Panc1 (cell line): ENCODE measurements around the gene PROK2. TPM values are rescaled to one million over a fixed set of nuclear protein-coding genes. Genes with fewer than 3 reads are reported as not detected.

Experiments
- ATAC-seq: fragments of 200-7000 bp; cut with Tn5 transposase; 2 replicates; pipeline ENCODE4 v1.9.1; 2020; ENCODE audit warnings: mild to moderate bottlenecking, moderate library complexity
- BruUV-seq: library from RNA; stranded (reverse); fragments of 400-500 nt; replicated peaks from 2 replicates; lab custom pipeline; 2021; lab: Mats Ljungman, UMichigan
- CTCF ChIA-PET: fragments of 300-600 bp; sonication (Branson Sonifier 250); formaldehyde crosslinking; loops from one replicate; lab custom pipeline; 2022; ENCODE audit warnings: antibody characterized with exemption; lab: Charles Lee
- POLR2A ChIA-PET: fragments of 300-600 bp; sonication (Branson Sonifier 250); formaldehyde crosslinking; loops from one replicate; lab custom pipeline; 2022; ENCODE audit warnings: antibody characterized with exemption; lab: Charles Lee
- DNase-seq: peaks from one replicate; pipeline ENCODE4 v3.0.0-alpha.2; 2010; ENCODE audit warnings: low read depth, low spot score
- H3K27ac ChIP-seq: 2 replicates; pipeline ENCODE4 v1.5.1; 2011; ENCODE audit warnings: mild to moderate bottlenecking, low read length, inconsistent platforms
- H3K27me3 ChIP-seq: fragments of 200-500 bp; sonication (Bioruptor generic); 2 replicates; pipeline ENCODE4 v1.6.0; 2014; ENCODE audit warnings: low read length, inconsistent platforms; ENCODE audit not compliant: control insufficient read depth, insufficient read depth
- H3K36me3 ChIP-seq: fragments of 200-500 bp; sonication (Bioruptor generic); 2 replicates; pipeline ENCODE4 v1.5.1; 2014; ENCODE audit warnings: inconsistent platforms, mild to moderate bottlenecking, low read length, moderate library complexity; ENCODE audit not compliant: control insufficient read depth, insufficient read depth
- H3K4me1 ChIP-seq: 2 replicates; pipeline ENCODE4 v1.5.1; 2011; ENCODE audit warnings: inconsistent platforms, mild to moderate bottlenecking, low read length, moderate library complexity; ENCODE audit not compliant: control insufficient read depth, insufficient read depth
- H3K4me3 ChIP-seq, 2 experiments: 2 replicates each; pipeline ENCODE4 v1.5.1; 2011 to 2012; ENCODE audit warnings: low read depth in 2 of 2, low read length in 2 of 2, mild to moderate bottlenecking in 2 of 2, inconsistent platforms in 1 of 2, moderate library complexity in 1 of 2
- H3K9me3 ChIP-seq: fragments of 200-500 bp; sonication (Bioruptor generic); 2 replicates; pipeline ENCODE4 v1.5.1; 2014; ENCODE audit warnings: low read depth, mild to moderate bottlenecking, inconsistent platforms, low read length, moderate library complexity; ENCODE audit not compliant: control insufficient read depth, insufficient read depth
- POLR2AphosphoS5 ChIP-seq: IDR thresholded peaks from 2 replicates; pipeline ENCODE4 v1.6.1; 2012; ENCODE audit warnings: mild to moderate bottlenecking, low read depth, low read length, moderate library complexity
- SIN3A ChIP-seq: IDR thresholded peaks from 2 replicates; pipeline ENCODE4 v1.6.1; 2012; ENCODE audit warnings: low read depth, mild to moderate bottlenecking, low read length, moderate library complexity, borderline replicate concordance; ENCODE audit not compliant: insufficient read depth
- TCF7L2 ChIP-seq: IDR thresholded peaks from 2 replicates; pipeline ENCODE4 v1.6.1; 2011; ENCODE audit warnings: mild to moderate bottlenecking, low read depth, low read length, inconsistent platforms
- in situ Hi-C: cut with HindIII; loops from 2 replicates; pipeline ENCODE4 v1.10.0; 2016; ENCODE audit warnings: low sequenced_read_pairs, low pct_unique_long_range_greater_than_20kb
- intact Hi-C: fragments of 100-400 bp; cut with micrococcal nuclease; formaldehyde crosslinking; loops from one replicate; pipeline ENCODE4 v1.10.0; 2022; ENCODE audit not compliant: unreplicated experiment
- total RNA-seq: library from RNA; stranded (reverse); gene quantifications from one replicate; pipeline ENCODE4 v1.2.1, GENCODE V29; 2021; ENCODE audit not compliant: unreplicated experiment
- TF ChIP-seq, protein P1 (sequence below), 2 experiments: IDR thresholded peaks; 2 replicates each; pipeline ENCODE4 v1.6.1; 2011 to 2012; ENCODE audit warnings: low read depth in 2 of 2, control low read depth in 1 of 2, low read length in 1 of 2, mild to moderate bottlenecking in 1 of 2, moderate library complexity in 1 of 2; ENCODE audit not compliant: insufficient read depth in 1 of 2
- TF ChIP-seq, protein P2 (sequence below): fragments of 450-650 bp; IDR thresholded peaks from 2 replicates; pipeline ENCODE4 v1.5.1; 2017; ENCODE audit warnings: mild to moderate bottlenecking

PROK2 gene
- total RNA-seq, 1 experiment from 2014 or later = not detected

DNA sequence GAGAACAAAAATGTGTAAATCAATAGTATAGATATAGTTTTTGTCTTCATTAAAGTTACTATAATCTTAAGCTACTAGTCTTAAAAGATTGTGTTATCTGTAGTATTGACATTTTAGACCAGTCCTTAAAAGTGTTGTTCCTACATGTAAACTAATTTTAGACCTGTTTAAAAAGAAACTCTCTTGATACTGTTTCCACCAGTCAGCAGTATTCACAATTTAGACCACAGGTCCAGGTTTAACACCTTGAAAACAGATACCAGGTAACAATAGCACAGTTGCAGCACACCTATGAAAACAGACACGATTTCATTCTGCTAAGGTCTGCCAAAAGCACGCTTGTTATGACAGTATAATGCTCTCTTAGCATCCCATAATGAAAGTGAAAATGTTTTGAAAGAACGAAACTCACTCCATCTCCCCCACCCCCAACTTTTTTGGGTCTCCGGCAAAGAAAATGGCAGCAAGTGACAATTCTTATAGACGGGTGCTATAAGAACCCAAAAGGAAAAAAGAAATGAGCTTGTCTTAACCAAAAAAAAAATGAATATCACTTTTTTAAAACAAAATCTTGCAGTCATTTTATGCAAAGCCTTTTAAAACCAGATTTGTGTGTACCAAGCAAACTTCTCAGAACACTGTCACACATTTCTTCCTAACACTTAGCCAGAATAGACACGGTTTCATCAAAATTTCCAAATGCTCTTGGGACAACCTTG, 61.3 kb downstream of the PROK2 start:
- no peak for TF ChIP-seq TCF7L2
- TF ChIP-seq, protein P1, sequence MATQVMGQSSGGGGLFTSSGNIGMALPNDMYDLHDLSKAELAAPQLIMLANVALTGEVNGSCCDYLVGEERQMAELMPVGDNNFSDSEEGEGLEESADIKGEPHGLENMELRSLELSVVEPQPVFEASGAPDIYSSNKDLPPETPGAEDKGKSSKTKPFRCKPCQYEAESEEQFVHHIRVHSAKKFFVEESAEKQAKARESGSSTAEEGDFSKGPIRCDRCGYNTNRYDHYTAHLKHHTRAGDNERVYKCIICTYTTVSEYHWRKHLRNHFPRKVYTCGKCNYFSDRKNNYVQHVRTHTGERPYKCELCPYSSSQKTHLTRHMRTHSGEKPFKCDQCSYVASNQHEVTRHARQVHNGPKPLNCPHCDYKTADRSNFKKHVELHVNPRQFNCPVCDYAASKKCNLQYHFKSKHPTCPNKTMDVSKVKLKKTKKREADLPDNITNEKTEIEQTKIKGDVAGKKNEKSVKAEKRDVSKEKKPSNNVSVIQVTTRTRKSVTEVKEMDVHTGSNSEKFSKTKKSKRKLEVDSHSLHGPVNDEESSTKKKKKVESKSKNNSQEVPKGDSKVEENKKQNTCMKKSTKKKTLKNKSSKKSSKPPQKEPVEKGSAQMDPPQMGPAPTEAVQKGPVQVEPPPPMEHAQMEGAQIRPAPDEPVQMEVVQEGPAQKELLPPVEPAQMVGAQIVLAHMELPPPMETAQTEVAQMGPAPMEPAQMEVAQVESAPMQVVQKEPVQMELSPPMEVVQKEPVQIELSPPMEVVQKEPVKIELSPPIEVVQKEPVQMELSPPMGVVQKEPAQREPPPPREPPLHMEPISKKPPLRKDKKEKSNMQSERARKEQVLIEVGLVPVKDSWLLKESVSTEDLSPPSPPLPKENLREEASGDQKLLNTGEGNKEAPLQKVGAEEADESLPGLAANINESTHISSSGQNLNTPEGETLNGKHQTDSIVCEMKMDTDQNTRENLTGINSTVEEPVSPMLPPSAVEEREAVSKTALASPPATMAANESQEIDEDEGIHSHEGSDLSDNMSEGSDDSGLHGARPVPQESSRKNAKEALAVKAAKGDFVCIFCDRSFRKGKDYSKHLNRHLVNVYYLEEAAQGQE (IDR thresholded peaks at IDR 0.05; ENCODE audit: insufficient read depth in 1 of 2, low read depth in 2 of 2, low read length in 1 of 2) = no peak
- no peak for TF ChIP-seq SIN3A
- no peak for TF ChIP-seq POLR2AphosphoS5
- TF ChIP-seq, protein P2, sequence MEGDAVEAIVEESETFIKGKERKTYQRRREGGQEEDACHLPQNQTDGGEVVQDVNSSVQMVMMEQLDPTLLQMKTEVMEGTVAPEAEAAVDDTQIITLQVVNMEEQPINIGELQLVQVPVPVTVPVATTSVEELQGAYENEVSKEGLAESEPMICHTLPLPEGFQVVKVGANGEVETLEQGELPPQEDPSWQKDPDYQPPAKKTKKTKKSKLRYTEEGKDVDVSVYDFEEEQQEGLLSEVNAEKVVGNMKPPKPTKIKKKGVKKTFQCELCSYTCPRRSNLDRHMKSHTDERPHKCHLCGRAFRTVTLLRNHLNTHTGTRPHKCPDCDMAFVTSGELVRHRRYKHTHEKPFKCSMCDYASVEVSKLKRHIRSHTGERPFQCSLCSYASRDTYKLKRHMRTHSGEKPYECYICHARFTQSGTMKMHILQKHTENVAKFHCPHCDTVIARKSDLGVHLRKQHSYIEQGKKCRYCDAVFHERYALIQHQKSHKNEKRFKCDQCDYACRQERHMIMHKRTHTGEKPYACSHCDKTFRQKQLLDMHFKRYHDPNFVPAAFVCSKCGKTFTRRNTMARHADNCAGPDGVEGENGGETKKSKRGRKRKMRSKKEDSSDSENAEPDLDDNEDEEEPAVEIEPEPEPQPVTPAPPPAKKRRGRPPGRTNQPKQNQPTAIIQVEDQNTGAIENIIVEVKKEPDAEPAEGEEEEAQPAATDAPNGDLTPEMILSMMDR = no peak
- H3K27me3 ChIP-seq = peaks cover 18% of the 10 kb centered on the region
- BruUV-seq = no TSS peak
- intact Hi-C loops = no loop called here
- ATAC-seq = no peak
- no peak overlapping the region for H3K27ac ChIP-seq
- H3K4me3 ChIP-seq = no peak overlapping the region
- no peaks in the 10 kb centered on the region for H3K4me1 ChIP-seq
- no peaks in the 10 kb centered on the region for H3K9me3 ChIP-seq
- POLR2A ChIA-PET = no interaction called here
- no peak for DNase-seq
- H3K36me3 ChIP-seq = no peaks in the 10 kb centered on the region
- CTCF ChIA-PET = no interaction called here
- in situ Hi-C loops = no loop called here

DNA sequence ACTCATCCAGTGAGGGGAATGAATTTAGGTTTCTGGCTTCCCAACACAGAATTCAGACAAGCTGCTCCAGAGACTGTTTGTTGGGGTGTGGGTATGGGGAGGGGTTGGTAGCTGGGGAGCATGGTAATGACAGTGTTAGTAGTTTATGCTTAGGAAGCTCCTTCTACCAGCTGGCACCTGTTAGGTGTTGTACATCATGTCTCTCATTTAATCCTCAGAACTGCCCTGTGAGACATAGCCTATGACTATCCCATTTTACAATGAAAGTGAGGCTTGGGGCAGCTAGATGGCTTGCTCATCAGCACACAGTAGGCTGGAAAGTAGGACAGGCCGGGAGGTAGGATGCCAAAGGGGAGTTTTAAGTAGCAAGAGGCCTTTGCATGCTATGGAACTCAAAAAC, 62.3 kb downstream of the PROK2 start:
- POLR2A ChIA-PET = no interaction called here
- DNase-seq = no peak
- no peaks in the 10 kb centered on the region for H3K36me3 ChIP-seq
- H3K4me3 ChIP-seq = no peak overlapping the region
- CTCF ChIA-PET = no interaction called here
- no peaks in the 10 kb centered on the region for H3K9me3 ChIP-seq
- H3K27me3 ChIP-seq = peaks cover 17% of the 10 kb centered on the region
- ATAC-seq = no peak
- TF ChIP-seq TCF7L2 (no peak), SIN3A (no peak), POLR2AphosphoS5 (no peak)
- TF ChIP-seq, protein P2 = no peak
- TF ChIP-seq, protein P1 (IDR thresholded peaks at IDR 0.05; ENCODE audit: insufficient read depth in 1 of 2, low read depth in 2 of 2, low read length in 1 of 2) = no peak
- BruUV-seq = no TSS peak
- in situ Hi-C loops (no loop called here), intact Hi-C loops (no loop called here)
- H3K4me1 ChIP-seq = no peaks in the 10 kb centered on the region
- H3K27ac ChIP-seq = no peak overlapping the region
